NCI-H2029 (cell line): Measurements from ENCODE around the gene ACOT7.
"Not testable (repeated sequence)": the region's sequence is repeated elsewhere in the genome, so short reads cannot be mapped to it uniquely, and the experiment has no call there.

Source experiments
- DNase-seq: peaks from one replicate; lab custom pipeline; 2025; lab: John Stamatoyannopoulos, UW

The ACOT7 gene

GRCh38 chr1:6396998-6397397 is 3.4 kb upstream of the ACOT7 start:
- no peak for DNase-seq

- DNase-seq, result not testable (repeated sequence)
Measured at GRCh38 chr1:6395781-6396244, 2.2 kb upstream of the ACOT7 start.

GRCh38 chr1:6395130-6395529 is 1.6 kb upstream of the ACOT7 start:
- not testable (repeated sequence) for DNase-seq

- DNase-seq, result no peak
Measured at GRCh38 chr1:6392809-6393399, 663 bp downstream of the ACOT7 start.

- peak; percentile 27 for DNase-seq
Measured at GRCh38 chr1:6391951-6392808, 1.4 kb downstream of the ACOT7 start.

- no peak for DNase-seq
Measured at GRCh38 chr1:6389971-6390370, 3.6 kb downstream of the ACOT7 start.

GRCh38 chr1:6386371-6386949 is 7.1 kb downstream of the ACOT7 start:
- no peak for DNase-seq

- DNase-seq, result peak; percentile 91
Measured at GRCh38 chr1:6385488-6386191, 7.9 kb downstream of the ACOT7 start.

- DNase-seq, result peak; percentile 36
Measured at GRCh38 chr1:6384962-6385361, 8.6 kb downstream of the ACOT7 start.

- no peak for DNase-seq
Measured at GRCh38 chr1:6384135-6384534, 9.4 kb downstream of the ACOT7 start.

GRCh38 chr1:6380037-6380436 is 13.5 kb downstream of the ACOT7 start:
- no peak for DNase-seq

- no peak for DNase-seq
Measured at GRCh38 chr1:6378096-6378746, 15.3 kb downstream of the ACOT7 start.

- peak; percentile 80 for DNase-seq
Measured at GRCh38 chr1:6373961-6374720, 19.4 kb downstream of the ACOT7 start.

- not testable (repeated sequence) for DNase-seq
Measured at GRCh38 chr1:6372236-6372635, 21.3 kb downstream of the ACOT7 start.

GRCh38 chr1:6370006-6370405 is 23.6 kb downstream of the ACOT7 start:
- DNase-seq, result no peak

- no peak for DNase-seq
Measured at GRCh38 chr1:6367381-6368012, 26.1 kb downstream of the ACOT7 start.

GRCh38 chr1:6365047-6365446 is 28.5 kb downstream of the ACOT7 start:
- DNase-seq, result no peak

- peak; percentile 42 for DNase-seq
Measured at GRCh38 chr1:6363085-6363884, 30.3 kb downstream of the ACOT7 start.

- DNase-seq, result no peak
Measured at GRCh38 chr1:6361124-6361775, 32.3 kb downstream of the ACOT7 start.
